GM12878 (cell line): ENCODE results near the gene RNPS1. TPM values are rescaled to one million over a fixed set of nuclear protein-coding genes. Genes with fewer than 3 reads are reported as not detected.

ENCODE experiments used
- ATAC-seq: fragments of 200-7000 bp; cut with Tn5 transposase; 3 replicates; pipeline ENCODE4 v1.9.1; 2020; ENCODE audit warnings: mild to moderate bottlenecking, moderate library complexity
- BruUV-seq: library from RNA; stranded (reverse); fragments of 400-500 nt; replicated peaks from 2 replicates; lab custom pipeline; 2021; lab: Mats Ljungman, UMichigan
- CTCF ChIA-PET: fragments of 300-600 bp; sonication (Branson Sonifier 250); formaldehyde crosslinking; extraction: SDS; loops from one replicate; lab custom pipeline; 2021; ENCODE audit warnings: inconsistent platforms; lab: Yijun Ruan, JAX
- POLR2A ChIA-PET: fragments of 350-600 bp; formaldehyde crosslinking; extraction: SDS; loops from one replicate; lab custom pipeline; 2021; ENCODE audit warnings: inconsistent platforms; lab: Charles Lee
- RAD21 ChIA-PET: fragments of 300-600 bp; sonication (Branson Sonifier 250); formaldehyde crosslinking; loops from one replicate; lab custom pipeline; 2023; ENCODE audit warnings: antibody characterized with exemption; ENCODE audit not compliant: unreplicated experiment; lab: Charles Lee
- SMC1A ChIA-PET: fragments of 300-600 bp; sonication (Branson Sonifier 250); formaldehyde crosslinking; loops from one replicate; lab custom pipeline; 2023; ENCODE audit not compliant: unreplicated experiment, uncharacterized antibody; lab: Charles Lee
- DNase-seq: peaks from one replicate; pipeline ENCODE4 v3.0.0-alpha.2; 2011; ENCODE audit warnings: low read depth, low spot score
- FAIRE-seq: peaks from 3 replicates; lab custom pipeline; 2011; peaks lifted over from hg19 to GRCh38; lab: Jason Lieb, UNC
- H2AFZ ChIP-seq: 2 replicates; pipeline ENCODE4 v1.6.0; 2011; ENCODE audit warnings: low read depth, low read length, control low read depth; ENCODE audit not compliant: control insufficient read depth
- H3K27ac ChIP-seq: 2 replicates; pipeline ENCODE4 v1.5.1; 2011; ENCODE audit warnings: control low read depth; ENCODE audit not compliant: control insufficient read depth, insufficient read depth
- H3K27me3 ChIP-seq, 2 experiments: replicated peaks in 1 of 2; 2 replicates each; pipeline versions ENCODE4 v1.6.0 to v1.6.1; 2011; ENCODE audit warnings: low read length in 1 of 2; ENCODE audit not compliant: control insufficient read depth in 2 of 2, insufficient read depth in 2 of 2
- H3K36me3 ChIP-seq, 2 experiments: 2 replicates each; pipeline ENCODE4 v1.5.1; 2011; ENCODE audit warnings: low read length in 1 of 2; ENCODE audit not compliant: control insufficient read depth in 2 of 2, insufficient read depth in 2 of 2
- H3K4me1 ChIP-seq: 2 replicates; pipeline ENCODE4 v1.6.1; 2011; ENCODE audit warnings: mild to moderate bottlenecking, low read length, moderate library complexity, mixed read lengths; ENCODE audit not compliant: control insufficient read depth, insufficient read depth
- H3K4me2 ChIP-seq: 2 replicates; pipeline ENCODE4 v1.6.0; 2011; ENCODE audit warnings: control low read depth; ENCODE audit not compliant: control insufficient read depth, insufficient read depth
- H3K4me3 ChIP-seq: fragments of 200-600 bp; sonication (generic); 2 replicates; pipeline ENCODE4 v1.5.1; 2016
- H3K79me2 ChIP-seq: 2 replicates; pipeline ENCODE4 v1.6.0; 2011; ENCODE audit warnings: low read length; ENCODE audit not compliant: control insufficient read depth, insufficient read depth
- H3K9ac ChIP-seq: 2 replicates; pipeline ENCODE4 v1.8.0; 2011; ENCODE audit warnings: low read length, control low read depth, mixed read lengths; ENCODE audit not compliant: control insufficient read depth, insufficient read depth
- H3K9me3 ChIP-seq: replicated peaks from 3 replicates; pipeline ENCODE4 v1.5.1; 2011; ENCODE audit warnings: mild to moderate bottlenecking, low read length; ENCODE audit not compliant: control insufficient read depth, insufficient read depth
- H4K20me1 ChIP-seq: 2 replicates; pipeline ENCODE4 v1.6.0; 2011; ENCODE audit not compliant: control insufficient read depth, insufficient read depth
- BMI1 ChIP-seq: fragments of 450-650 bp; IDR thresholded peaks from 2 replicates; pipeline ENCODE4 v1.6.1; 2016; ENCODE audit warnings: mild to moderate bottlenecking, moderate library complexity, borderline replicate concordance
- POLR2AphosphoS5 ChIP-seq: IDR thresholded peaks from 2 replicates; pipeline ENCODE4 v1.6.1; 2011; ENCODE audit warnings: mild to moderate bottlenecking, low read length, inconsistent platforms
- WGBS: methylation state at CpG from one replicate; pipeline ENCODE4 v1.1.6; 2016; ENCODE audit warnings: low lambda C conversion rate; ENCODE audit not compliant: insufficient replicate concordance, insufficient coverage; ENCODE audit errors: missing lambda C conversion rate; 5-methylcytosine and 5-hydroxymethylcytosine counted together
- in situ Hi-C: fragments of 300-500 bp; cut with MboI; formaldehyde crosslinking; loops from 9 replicates; pipeline ENCODE4 v1.14.3; 2018; ENCODE audit warnings: mixed read lengths
- intact Hi-C: fragments of 100-400 bp; cut with micrococcal nuclease; formaldehyde crosslinking; loops from one replicate; pipeline ENCODE4 v1.14.2; 2022; ENCODE audit not compliant: unreplicated experiment
- polyA plus RNA-seq, 11 experiments: library from polyadenylated mRNA; depleted of rRNA in 4 of 11; unstranded in 6 of 11; stranded (reverse) in 5 of 11; fragments of >200 nt; fragmentation: Nextera tagmentation in 4 of 11; fragmentation: Illumina TruSeq in 1 of 11; extraction: Ambion mirVana in 4 of 11; extraction: Trizol in 1 of 11; gene quantifications; 1 replicate in 1 of 11; 2 replicates in 10 of 11; pipeline versions ENCODE4 v1.2.1 to v1.2.3, GENCODE V29; 2011 to 2016; ENCODE audit warnings: inconsistent platforms in 2 of 11, missing spikeins in 2 of 11, low read depth in 1 of 11
- total RNA-seq, 4 experiments: library from RNA; depleted of rRNA in 3 of 4; stranded (reverse); fragments of >200 nt in 3 of 4; fragmentation: Illumina TruSeq in 1 of 4; extraction: Trizol in 1 of 4; gene quantifications; 2 replicates each; pipeline versions ENCODE4 v1.2.1 to v1.2.3, GENCODE V29; 2013 to 2021

The RNPS1 gene
- total and polyA plus RNA-seq, 10 of the 15 experiments (the other 5 are each of a cell fraction or from before 2014, with no cell fraction given) = 38.2 to 359 (median 188) TPM

DNA sequence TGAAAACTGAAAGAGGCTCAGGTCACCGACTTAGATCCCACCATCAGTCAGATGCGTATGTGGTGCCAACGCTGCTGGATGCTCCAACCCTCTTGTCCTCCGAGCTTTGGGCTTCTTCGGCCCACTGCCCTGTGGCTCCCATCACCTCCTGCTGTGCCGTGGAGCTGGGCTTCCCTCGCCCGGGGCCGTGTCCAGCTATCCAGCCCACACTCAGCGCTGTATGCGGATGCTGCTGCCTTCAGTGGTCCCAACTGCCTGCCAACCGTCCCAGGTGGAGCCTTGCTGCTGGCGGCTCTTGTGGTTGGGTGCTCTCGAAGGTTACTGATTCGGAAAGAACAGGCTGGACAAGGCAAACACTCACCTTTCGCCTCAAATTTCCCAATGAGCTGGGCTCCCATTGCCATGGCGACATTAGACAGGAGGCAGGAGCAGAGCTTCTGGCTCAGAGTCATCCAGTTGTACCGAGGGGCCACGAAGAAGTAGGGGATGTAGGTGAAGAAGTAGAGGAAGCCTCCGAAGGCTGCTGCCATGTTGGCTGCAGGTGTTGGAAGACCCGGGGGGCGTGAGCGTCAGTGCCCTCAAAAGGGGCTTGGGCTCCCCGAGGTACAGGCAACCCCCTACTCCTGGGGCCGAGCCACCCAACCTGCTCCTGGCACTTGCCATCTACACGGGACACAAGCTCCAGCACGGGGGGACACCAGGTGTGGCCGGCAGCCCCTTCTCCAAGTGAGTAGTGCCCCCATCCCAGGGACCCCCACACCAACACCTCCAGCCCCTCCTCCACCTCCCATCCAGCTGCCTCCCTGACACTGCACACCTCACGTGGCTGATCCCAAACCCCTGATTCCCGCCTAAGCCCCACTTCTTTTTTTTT is 40.4 kb upstream of the RNPS1 start:
- no TSS peak for BruUV-seq
- ChIA-PET POLR2A (no interaction called here), CTCF (interaction anchor here (0.7 to 0.8 kb wide), 2 partner anchors 12 to 132 kb away, joined by 3 read pairs; no protein-coding TSS in a partner anchor), SMC1A (no interaction called here), RAD21 (no interaction called here)
- H3K27me3 ChIP-seq = no peaks in the 10 kb centered on the region
- no peak overlapping the region for H2AFZ ChIP-seq
- H3K9ac ChIP-seq = no peak overlapping the region
- no peak for ATAC-seq
- H4K20me1 ChIP-seq = no peaks in the 10 kb centered on the region
- no peaks in the 10 kb centered on the region for H3K4me1 ChIP-seq
- H3K9me3 ChIP-seq = no peaks in the 10 kb centered on the region
- H3K4me3 ChIP-seq = no peak overlapping the region
- no peak for FAIRE-seq
- DNase-seq = no peak
- no peak overlapping the region for H3K27ac ChIP-seq
- in situ Hi-C loops (no loop called here), intact Hi-C loops (no loop called here)
- TF ChIP-seq BMI1 = no peak
- H3K79me2 ChIP-seq = no peaks in the 10 kb centered on the region
- 90% methylated on average over 28 of the region's 30 CpGs for WGBS
- H3K36me3 ChIP-seq = no peaks in the 10 kb centered on the region; a peak in 1 of 4 replicates
- H3K4me2 ChIP-seq = no peak overlapping the region

DNA sequence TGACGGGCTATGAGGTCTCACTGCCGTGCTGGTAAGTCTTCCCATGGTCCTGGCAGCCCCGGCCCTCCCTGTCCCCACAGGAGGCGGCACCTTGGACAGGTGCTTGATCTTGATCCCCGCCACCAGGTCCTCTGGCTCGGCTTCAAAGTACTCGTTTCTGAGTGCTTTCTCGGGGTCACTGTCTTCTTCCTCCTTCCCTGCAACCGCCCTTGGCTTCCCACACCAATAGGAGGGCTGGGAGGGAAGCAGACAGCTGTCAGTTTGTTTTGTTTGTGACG is 31.9 kb upstream of the RNPS1 start:
- Histone ChIP-seq H4K20me1 (no peaks in the 10 kb centered on the region), H3K4me1 (peaks cover 10% of the 10 kb centered on the region), H2AFZ (no peak overlapping the region), H3K4me3 (no peak overlapping the region), H3K79me2 (no peaks in the 10 kb centered on the region), H3K36me3 (no peaks in the 10 kb centered on the region), H3K27ac (no peak overlapping the region), H3K27me3 (no peaks in the 10 kb centered on the region), H3K9me3 (no peaks in the 10 kb centered on the region), H3K4me2 (no peak overlapping the region), H3K9ac (no peak overlapping the region)
- in situ Hi-C loops = no loop called here
- intact Hi-C loops = no loop called here
- DNase-seq (no peak), FAIRE-seq (no peak), ATAC-seq (no peak)
- CTCF ChIA-PET = no interaction called here
- TF ChIP-seq POLR2AphosphoS5 = no peak
- POLR2A ChIA-PET = no interaction called here
- RAD21 ChIA-PET = no interaction called here
- SMC1A ChIA-PET = no interaction called here
- BruUV-seq = no TSS peak
- 61% methylated on average over 9 of the region's 10 CpGs for WGBS
